GM15510 (cell line): Measurements from ENCODE around the gene GMDS.

Experiments used
- POLR2A ChIP-seq: IDR thresholded peaks from 3 replicates; pipeline ENCODE4 v1.6.1; 2011; ENCODE audit warnings: borderline replicate concordance; ENCODE audit not compliant: insufficient read length; ENCODE audit errors: extremely low read depth

GMDS gene

DNA sequence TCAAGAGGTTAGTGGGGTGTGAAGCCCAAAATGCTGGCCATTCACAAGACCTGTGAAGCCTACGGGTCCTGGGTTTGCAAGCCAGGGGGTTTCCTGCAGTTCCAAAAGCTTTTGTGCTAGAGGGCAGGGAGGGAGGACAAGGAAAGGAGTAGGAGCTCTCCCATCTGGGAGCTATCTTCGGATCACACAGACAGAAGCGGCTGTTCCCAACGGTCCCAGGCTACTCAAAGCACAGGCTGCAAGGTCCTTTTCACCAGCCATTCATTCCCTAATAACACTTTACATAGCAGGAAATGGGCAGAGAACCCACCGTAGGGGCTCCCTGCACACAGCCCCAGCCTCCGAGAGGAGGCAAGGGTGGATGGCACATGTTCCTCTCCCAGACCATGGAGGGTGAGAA, 338.8 kb downstream of the GMDS start:
- TF ChIP-seq POLR2A: no peak

DNA sequence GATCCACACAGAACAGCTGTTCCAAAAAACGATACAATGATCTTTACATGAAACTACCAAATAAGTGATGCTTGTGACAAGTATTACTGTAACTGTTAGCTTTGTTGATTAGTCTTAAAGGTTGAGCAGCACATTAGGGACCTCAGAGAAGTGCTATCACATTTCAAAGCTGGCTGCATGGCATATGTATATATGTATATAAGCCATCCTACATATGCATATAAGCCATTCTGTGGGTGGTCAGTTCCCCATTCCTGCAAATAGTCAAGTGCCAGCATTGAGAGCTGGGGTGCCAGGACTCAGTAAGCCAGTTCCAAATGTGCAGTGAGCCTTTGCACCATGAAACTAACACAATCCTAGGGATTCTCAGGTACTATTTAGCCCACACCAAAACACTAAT, 339.4 kb downstream of the GMDS start:
- no peak for TF ChIP-seq POLR2A

DNA sequence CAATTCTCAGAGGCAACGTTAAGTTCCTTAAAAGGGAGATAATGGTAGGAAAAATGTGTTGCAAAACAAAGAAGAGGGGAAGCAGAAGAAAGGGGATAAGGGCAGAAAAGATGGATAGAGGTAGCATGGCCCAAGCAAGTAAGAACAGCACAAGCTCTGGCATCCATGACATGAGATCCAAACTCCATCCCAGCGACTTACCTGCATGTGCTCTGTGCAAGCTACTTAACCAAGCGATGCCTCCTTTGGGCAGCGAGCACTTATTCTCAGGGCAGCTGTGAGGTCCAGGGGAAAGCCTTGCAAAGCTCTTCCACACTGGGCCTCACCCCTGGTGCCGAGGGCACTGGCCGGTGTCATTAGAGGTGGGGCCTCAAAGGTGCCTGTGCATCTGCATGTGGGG, 340.5 kb downstream of the GMDS start:
- TF ChIP-seq POLR2A: no peak

GRCh38 chr6:1904466-1904799, 341.0 kb downstream of the GMDS start:
- no peak for TF ChIP-seq POLR2A

- TF ChIP-seq POLR2A: no peak
Observed at GRCh38 chr6:1903780-1904465, 341.5 kb downstream of the GMDS start.

DNA sequence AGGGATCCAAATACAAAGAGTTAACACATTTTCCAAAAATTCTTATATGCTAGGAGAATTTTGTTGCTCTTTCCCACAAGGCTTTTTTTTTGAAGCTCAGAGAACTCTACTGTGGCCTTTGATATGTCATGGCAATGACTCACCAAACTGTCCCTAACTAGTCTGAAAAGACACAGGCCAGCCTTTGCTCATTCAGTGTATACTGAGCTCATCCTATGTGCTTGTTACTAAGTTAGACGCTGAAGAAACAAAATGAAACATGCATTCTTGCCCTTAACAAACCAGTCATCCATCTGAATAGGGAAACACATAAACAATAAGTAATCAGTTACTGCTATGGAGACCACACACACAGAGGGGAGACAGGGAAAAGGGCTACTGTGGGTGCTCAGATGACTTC, 343.8 kb downstream of the GMDS start:
- no peak for TF ChIP-seq POLR2A

- no peak for TF ChIP-seq POLR2A
Observed at GRCh38 chr6:1896897-1897296, 348.5 kb downstream of the GMDS start.

- no peak for TF ChIP-seq POLR2A
Observed at GRCh38 chr6:1895721-1896120, 349.7 kb downstream of the GMDS start.

DNA sequence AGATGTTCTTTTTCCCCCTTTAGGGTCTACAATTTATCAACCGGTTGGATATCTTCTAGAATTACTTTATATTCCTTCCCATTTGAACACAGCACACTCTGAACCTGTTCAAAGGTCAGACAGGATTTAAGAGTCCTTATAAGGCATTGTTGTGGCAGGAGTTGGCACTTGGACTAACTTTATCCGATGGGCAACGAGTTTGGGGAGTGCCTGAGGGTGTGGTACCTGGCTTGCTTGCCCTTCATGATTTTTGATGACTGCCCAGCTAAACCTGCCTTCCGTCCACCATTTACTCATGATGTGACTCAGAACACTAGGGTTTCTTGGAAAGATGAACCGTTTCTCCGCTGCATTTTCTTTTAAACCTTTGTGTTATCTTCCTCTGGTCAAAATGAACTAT, 350.5 kb downstream of the GMDS start:
- no peak for TF ChIP-seq POLR2A

DNA sequence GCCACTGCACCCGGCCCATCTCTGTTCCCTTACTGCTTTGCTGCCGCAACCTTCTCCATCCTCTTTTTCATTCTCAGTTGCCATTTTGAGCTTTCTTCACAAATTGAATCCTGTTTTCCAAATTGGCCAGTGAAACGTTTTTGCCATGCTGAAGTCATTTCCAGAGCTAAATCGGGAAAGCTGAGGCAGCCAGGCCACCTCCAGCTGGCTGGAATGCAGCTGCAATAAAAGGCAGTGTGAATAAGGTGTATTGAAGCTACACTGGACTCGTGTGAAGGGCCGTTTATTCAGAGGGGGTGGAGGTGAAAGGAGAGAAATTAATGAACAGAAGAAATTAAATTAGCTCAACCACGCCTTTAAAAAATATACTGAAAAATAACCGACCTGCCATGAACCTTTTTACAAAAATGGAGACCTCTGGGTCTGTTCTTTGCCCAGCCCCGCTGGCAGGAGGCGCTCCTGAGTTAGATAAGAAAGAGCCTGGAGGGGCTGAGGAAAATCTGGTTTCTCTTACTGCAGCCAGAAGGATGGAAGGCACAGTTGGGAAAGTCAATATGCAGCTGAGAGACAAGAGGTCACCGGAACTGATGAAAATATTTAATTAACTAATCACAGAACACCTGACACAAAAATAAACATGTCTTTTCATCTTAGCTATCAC, 351.8 kb downstream of the GMDS start:
- no peak for TF ChIP-seq POLR2A

DNA sequence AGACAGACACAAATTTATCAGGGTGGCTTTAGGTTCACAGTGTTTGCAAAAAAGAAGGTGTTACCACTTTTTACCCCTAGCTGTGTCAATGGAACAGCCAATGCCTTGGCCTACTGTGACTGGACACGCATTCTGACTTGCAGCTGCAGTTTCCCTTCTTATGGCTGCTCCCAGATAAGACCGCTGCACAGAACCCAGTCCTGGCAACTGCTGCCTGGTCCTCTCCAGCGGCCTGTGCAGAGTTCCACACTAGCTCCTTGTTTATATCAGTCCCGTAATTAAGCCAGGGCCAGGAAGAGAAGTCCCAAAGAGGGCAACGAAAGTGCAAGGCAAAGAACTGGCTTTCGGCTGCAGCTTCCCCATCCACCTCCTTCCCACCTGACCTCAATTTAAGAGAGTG, 352.7 kb downstream of the GMDS start:
- TF ChIP-seq POLR2A: no peak

GRCh38 chr6:1890987-1891386, 354.4 kb downstream of the GMDS start:
- no peak for TF ChIP-seq POLR2A

- no peak for TF ChIP-seq POLR2A
Observed at GRCh38 chr6:1890071-1890470, 355.3 kb downstream of the GMDS start.

DNA sequence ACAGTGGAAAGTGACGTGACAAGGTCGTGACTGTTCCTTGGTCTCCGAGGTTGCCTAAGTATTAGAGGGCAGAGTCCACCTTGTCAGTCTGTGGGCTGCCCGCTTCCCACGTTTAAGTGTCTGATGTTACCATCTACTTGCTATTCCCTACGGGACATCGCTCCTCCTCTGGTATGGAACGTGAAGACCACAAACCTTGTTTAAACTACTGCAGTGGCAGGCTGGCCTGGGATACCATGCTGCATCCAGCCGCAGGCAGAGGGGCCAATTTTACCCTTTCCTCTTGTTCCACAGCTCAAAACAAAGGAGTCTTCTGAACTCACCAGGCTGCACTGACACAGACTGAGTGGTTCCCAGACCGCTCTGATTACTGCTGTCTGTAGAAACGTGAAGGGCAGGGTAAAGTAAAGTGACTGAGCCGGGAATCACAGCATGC, 359.8 kb downstream of the GMDS start:
- TF ChIP-seq POLR2A: no peak

GRCh38 chr6:1884313-1884712, 361.1 kb downstream of the GMDS start:
- TF ChIP-seq POLR2A: no peak

DNA sequence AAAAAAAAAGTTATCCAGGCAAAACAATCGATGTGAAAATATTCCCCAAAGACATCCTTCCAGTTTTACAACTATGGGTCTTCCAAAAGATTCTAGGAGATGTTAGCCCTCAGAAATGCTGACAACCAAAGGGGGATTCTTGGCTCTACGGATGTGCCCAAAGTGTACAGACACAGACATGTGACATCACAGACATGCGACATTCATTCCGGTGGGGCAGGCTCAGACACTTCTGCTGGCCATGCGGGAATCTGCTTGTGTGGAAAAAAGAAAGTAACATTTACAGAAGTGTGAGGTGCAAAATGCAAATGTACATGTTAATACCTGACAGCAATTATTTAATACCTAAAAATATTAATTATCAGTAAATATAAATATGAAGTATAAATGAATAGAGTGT, 367.1 kb downstream of the GMDS start:
- no peak for TF ChIP-seq POLR2A
